HEK293T (cell line): ENCODE data around the gene ANKH.

Experiments
- CTCF ChIA-PET: fragments of 350-600 bp; formaldehyde crosslinking; extraction: SDS; loops from one replicate; lab custom pipeline; 2021; ENCODE audit warnings: antibody characterized with exemption, inconsistent platforms; lab: Yijun Ruan, JAX
- POLR2A ChIA-PET: fragments of 350-600 bp; formaldehyde crosslinking; extraction: SDS; loops from one replicate; lab custom pipeline; 2020; ENCODE audit warnings: antibody characterized with exemption, inconsistent platforms; lab: Yijun Ruan, JAX
- DNase-seq: peaks from one replicate; pipeline ENCODE4 v3.0.0; 2012; ENCODE audit warnings: mixed read lengths; ENCODE audit errors: extremely low spot score
- ARNT ChIP-seq: fragments of 450-650 bp; IDR thresholded peaks from 2 replicates; pipeline ENCODE4 v1.6.1; 2017; ENCODE audit warnings: mild to moderate bottlenecking
- BHLHE40 ChIP-seq: fragments of 450-650 bp; IDR thresholded peaks from 2 replicates; pipeline ENCODE4 v1.6.1; 2016; ENCODE audit warnings: mild to moderate bottlenecking, moderate library complexity, borderline replicate concordance
- CTBP1 ChIP-seq: fragments of 450-650 bp; IDR thresholded peaks from 2 replicates; pipeline ENCODE4 v1.6.1; 2016; ENCODE audit warnings: borderline replicate concordance
- ELF4 ChIP-seq: fragments of 450-650 bp; IDR thresholded peaks from 2 replicates; pipeline ENCODE4 v1.6.1; 2017; ENCODE audit warnings: antibody characterized with exemption
- FOXA1 ChIP-seq: fragments of 450-650 bp; IDR thresholded peaks from 2 replicates; pipeline ENCODE4 v1.6.1; 2016; ENCODE audit warnings: mild to moderate bottlenecking
- FOXK2 ChIP-seq: fragments of 450-650 bp; IDR thresholded peaks from 2 replicates; pipeline ENCODE4 v1.6.1; 2016; ENCODE audit warnings: mild to moderate bottlenecking
- FOXM1 ChIP-seq: fragments of 450-650 bp; IDR thresholded peaks from 2 replicates; pipeline ENCODE4 v1.6.1; 2017; ENCODE audit warnings: mild to moderate bottlenecking, borderline replicate concordance
- HDGF ChIP-seq: fragments of 450-650 bp; IDR thresholded peaks from 2 replicates; pipeline ENCODE4 v1.6.1; 2017; ENCODE audit warnings: antibody characterized with exemption, borderline replicate concordance
- L3MBTL2 ChIP-seq: fragments of 450-650 bp; conservative IDR thresholded peaks from 2 replicates; pipeline ENCODE4 v1.6.1; 2016; ENCODE audit warnings: mild to moderate bottlenecking
- LEF1 ChIP-seq: fragments of 450-650 bp; IDR thresholded peaks from 2 replicates; pipeline ENCODE4 v1.6.1; 2017; ENCODE audit warnings: mild to moderate bottlenecking, borderline replicate concordance
- NFRKB ChIP-seq: fragments of 450-650 bp; IDR thresholded peaks from 2 replicates; pipeline ENCODE4 v1.6.1; 2016; ENCODE audit warnings: mild to moderate bottlenecking, moderate library complexity
- SP1 ChIP-seq: fragments of 450-650 bp; IDR thresholded peaks from 2 replicates; pipeline ENCODE4 v1.6.1; 2017
- SUZ12 ChIP-seq: fragments of 450-650 bp; IDR thresholded peaks from 2 replicates; pipeline ENCODE4 v1.6.1; 2016; ENCODE audit warnings: mild to moderate bottlenecking
- TARDBP ChIP-seq: fragments of 450-650 bp; IDR thresholded peaks from 2 replicates; pipeline ENCODE4 v1.6.1; 2016
- ZNF384 ChIP-seq: fragments of 450-650 bp; IDR thresholded peaks from 2 replicates; pipeline ENCODE4 v1.6.1; 2016
- TF ChIP-seq, protein P1 (sequence below): fragments of 450-650 bp; IDR thresholded peaks from 2 replicates; pipeline ENCODE4 v1.6.1; 2016

ANKH gene

DNA sequence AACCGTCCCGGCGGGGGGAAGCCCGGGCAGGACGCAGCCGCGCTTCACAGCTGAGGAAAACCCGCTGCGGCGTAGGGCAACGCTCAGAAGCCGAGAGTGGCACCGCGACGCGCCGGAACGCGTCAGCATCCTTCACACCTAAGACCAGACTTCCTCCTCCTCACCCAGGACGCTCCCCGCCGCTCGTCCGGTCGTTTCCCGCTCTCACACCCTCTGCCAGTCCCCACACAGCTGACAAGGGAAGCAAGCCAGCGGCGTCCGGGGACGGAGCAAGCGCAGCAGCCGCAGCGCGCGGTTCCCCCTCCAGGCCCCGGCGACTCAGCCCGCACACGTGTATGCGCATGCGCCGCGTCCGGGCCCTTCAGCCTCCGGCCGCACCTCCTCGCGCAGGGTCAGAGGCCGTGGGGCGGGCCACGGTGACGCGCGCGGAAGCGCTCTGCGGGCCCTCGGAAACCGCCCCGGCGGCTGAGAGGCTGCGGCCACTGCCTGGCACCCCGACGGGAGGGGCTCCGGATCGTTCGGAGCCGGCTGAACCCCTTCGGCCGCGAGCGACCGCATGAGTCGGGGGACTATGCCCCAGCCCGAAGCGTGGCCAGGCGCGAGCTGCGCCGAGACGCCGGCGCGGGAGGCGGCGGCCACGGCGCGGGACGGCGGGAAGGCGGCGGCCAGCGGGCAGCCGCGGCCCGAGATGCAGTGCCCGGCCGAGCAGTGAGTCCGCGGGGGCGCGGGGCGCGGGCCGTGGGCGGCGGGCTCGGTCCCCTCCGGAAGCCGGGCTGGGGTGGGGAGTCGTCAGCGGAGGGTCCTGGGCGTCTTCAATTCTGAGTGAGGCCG, 207.1 kb downstream of the ANKH start, which contains the start of gene OTULIN:
Gene OTULIN, plus strand, starts transcription at position 449 of the 831 bp plus-strand sequence. Its CDS starts 108 bp downstream, at position 557.
- peak; percentile 95 for DNase-seq
- TF ChIP-seq BHLHE40 (no peak), FOXA1 (no peak), ARNT (no peak), L3MBTL2 (peak; percentile 95), FOXK2 (no peak), FOXM1 (no peak), TARDBP (peak; percentile 79), NFRKB (no peak), LEF1 (no peak)
- ChIA-PET POLR2A (interaction anchor here (0.9 kb wide), 1 partner anchor 10 kb away, joined by 3 read pairs; no protein-coding TSS in a partner anchor), CTCF (no interaction called here)

- POLR2A ChIA-PET = interaction anchor here (0.9 kb wide), 1 partner anchor 9 kb away, joined by 3 read pairs; no protein-coding TSS in a partner anchor
These were observed 207.8 kb downstream of the ANKH start for GRCh38 chr5:14663734-14664269.

DNA sequence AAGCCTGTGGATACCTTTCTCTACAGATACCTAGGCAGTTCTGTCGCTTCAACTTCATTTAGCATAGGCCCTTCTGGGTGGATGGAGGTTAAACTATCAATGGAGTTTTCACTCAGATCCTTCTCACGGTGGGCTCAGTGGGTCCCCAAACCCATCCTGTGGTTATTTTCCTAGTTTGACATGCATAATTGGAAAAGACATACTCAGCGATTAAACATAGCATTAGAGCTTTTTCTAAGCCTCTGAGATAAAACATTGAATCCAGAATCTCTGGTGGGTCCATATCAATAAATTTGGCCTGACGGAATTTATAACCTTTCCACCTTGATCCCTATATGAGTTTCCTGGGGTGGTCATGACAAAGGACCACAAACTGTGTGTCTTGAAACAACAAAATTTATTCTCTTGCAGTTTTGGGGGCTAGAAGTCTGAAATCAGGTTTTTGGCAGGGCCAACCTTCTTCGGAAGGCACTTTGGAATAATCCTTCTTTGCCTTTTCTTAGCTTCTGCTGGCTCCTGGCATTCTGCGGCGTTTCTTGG, 208.8 kb downstream of the ANKH start:
- DNase-seq = no peak
- TF ChIP-seq LEF1 (no peak), ELF4 (no peak), ARNT (no peak), HDGF (no peak), TARDBP (no peak), FOXA1 (no peak), BHLHE40 (no peak), SP1 (no peak), FOXM1 (no peak), SUZ12 (no peak), CTBP1 (no peak), ZNF384 (no peak), NFRKB (no peak), L3MBTL2 (no peak), FOXK2 (no peak)
- TF ChIP-seq, protein P1, sequence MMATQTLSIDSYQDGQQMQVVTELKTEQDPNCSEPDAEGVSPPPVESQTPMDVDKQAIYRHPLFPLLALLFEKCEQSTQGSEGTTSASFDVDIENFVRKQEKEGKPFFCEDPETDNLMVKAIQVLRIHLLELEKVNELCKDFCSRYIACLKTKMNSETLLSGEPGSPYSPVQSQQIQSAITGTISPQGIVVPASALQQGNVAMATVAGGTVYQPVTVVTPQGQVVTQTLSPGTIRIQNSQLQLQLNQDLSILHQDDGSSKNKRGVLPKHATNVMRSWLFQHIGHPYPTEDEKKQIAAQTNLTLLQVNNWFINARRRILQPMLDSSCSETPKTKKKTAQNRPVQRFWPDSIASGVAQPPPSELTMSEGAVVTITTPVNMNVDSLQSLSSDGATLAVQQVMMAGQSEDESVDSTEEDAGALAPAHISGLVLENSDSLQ = no peak
- ChIA-PET POLR2A (no interaction called here), CTCF (no interaction called here)

More at GRCh38 chr5:14663734-14664269, 207.8 kb downstream of the ANKH start:
- DNase-seq = peak; percentile 22
- no peak for TF ChIP-seq LEF1
- TF ChIP-seq L3MBTL2 = no peak
- TF ChIP-seq, protein P1 = no peak
- no peak for TF ChIP-seq ARNT
- TF ChIP-seq FOXA1 = no peak
- no peak for TF ChIP-seq ELF4
- no peak for TF ChIP-seq TARDBP
- TF ChIP-seq FOXM1 = no peak
- no peak for TF ChIP-seq SUZ12
- TF ChIP-seq FOXK2 = no peak
- no peak for TF ChIP-seq ZNF384
- CTCF ChIA-PET = no interaction called here

DNA sequence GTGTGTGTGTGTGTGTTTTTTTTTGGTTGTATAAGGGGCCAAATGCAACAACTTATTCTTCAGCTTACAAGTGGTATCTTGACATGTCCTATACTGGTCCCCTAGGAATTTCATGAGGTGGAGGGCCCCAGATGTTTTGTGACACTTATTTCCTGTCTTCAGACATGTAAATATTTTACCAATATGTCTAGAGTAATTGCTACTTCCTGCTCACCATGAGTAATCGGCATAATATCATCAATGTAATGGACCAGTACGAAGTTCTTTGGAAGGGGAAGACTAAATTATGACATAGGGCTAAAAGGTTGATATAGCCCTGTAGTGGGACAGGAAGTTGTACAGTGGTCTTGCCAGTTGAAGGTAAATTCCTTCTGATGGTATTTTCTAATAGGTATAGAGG, 210.7 kb downstream of the ANKH start:
- DNase-seq = no peak
- no peak for TF ChIP-seq CTBP1
- CTCF ChIA-PET = interaction anchor here (0.9 kb wide), 1 partner anchor 12 kb away, joined by 6 read pairs; no protein-coding TSS in a partner anchor
- POLR2A ChIA-PET = interaction anchor here (1.0 kb wide), 1 partner anchor 12 kb away, joined by 3 read pairs; no protein-coding TSS in a partner anchor

DNA sequence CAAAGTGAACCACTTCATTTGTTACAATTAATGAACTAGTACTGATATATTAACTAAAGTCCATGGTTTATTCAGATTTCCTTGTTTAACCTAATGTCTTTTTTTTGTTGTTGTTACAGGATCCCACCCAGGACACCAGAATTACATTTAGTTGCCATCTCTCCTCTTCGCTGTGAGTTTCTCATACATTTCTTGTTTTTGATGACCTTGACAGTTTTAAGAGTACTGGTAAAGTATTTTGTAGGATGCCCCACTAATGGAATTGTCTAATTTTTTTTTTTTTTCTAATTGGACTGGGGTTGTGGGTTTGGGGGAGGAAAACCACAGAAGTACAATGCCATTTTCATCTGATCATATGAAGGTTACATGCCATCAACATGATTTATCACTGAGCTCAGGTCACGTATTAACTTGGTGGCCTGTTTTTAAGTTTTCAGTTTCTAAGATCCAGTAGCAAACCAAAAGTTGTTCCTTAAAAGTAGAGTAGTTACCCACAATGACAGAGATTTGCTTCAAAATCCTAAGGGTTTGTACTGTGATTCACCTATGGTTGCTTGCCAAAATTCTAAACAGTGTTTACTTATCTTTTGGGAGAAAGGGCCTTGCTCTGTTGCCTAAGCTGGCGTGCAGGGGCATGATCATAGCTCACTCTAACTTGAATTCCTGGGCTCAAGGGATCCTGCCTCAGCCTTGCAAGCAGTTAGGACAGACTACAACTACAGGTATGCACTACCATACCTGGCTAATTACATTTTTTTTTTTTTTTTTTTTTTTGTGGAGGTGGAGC, 211.6 kb downstream of the ANKH start:
- POLR2A ChIA-PET = no interaction called here
- no peak for DNase-seq
- CTCF ChIA-PET = interaction anchor here (0.9 kb wide), 1 partner anchor 11 kb away, joined by 6 read pairs; no protein-coding TSS in a partner anchor
- TF ChIP-seq TARDBP (no peak), BHLHE40 (no peak), SUZ12 (no peak), FOXK2 (no peak), HDGF (no peak), L3MBTL2 (no peak), NFRKB (no peak), FOXA1 (no peak), ARNT (no peak), FOXM1 (no peak), SP1 (no peak), CTBP1 (no peak)
- TF ChIP-seq, protein P1 = no peak
